HTR-8/SVneo (cell line): ENCODE data around the gene ERF.

Source experiments
- DNase-seq: peaks from one replicate; pipeline ENCODE4 v3.0.0; 2011; ENCODE audit warnings: low spot score, mixed read lengths; ENCODE audit not compliant: insufficient read length
- FAIRE-seq: peaks from 2 replicates; lab custom pipeline; 2011; peaks lifted over from hg19 to GRCh38; lab: Jason Lieb, UNC

ERF gene

GRCh38 chr19:42219812-42220750, 34.8 kb downstream of the ERF start, which contains the start of gene ZNF526:
Gene ZNF526 (plus strand): TSS chr19:42220312. CDS start chr19:42224404, 4,092 bp downstream.
- peak; percentile 99 for DNase-seq
- FAIRE-seq = peak; percentile 97

- peak; percentile 90 for FAIRE-seq
These were observed 37.1 kb downstream of the ERF start, which contains the start of gene DEDD2 for GRCh38 chr19:42217520-42218437. Gene DEDD2 (minus strand): TSS chr19:42217677. CDS start chr19:42217007, 670 bp downstream.

GRCh38 chr19:42216653-42217519, 38.0 kb downstream of the ERF start:
- peak; percentile 32 for DNase-seq

More at GRCh38 chr19:42217520-42218437, 37.1 kb downstream of the ERF start, which contains the start of gene DEDD2:
- peak; percentile 97 for DNase-seq

GRCh38 chr19:42214810-42215485, 40.0 kb downstream of the ERF start:
- DNase-seq (no peak), FAIRE-seq (no peak)

More at GRCh38 chr19:42216653-42217519, 38.0 kb downstream of the ERF start:
- FAIRE-seq = no peak

GRCh38 chr19:42212886-42213285, 42.0 kb downstream of the ERF start:
- FAIRE-seq = no peak

GRCh38 chr19:42208612-42209011, 46.3 kb downstream of the ERF start:
- no peak for FAIRE-seq
- no peak for DNase-seq

More at GRCh38 chr19:42212886-42213285, 42.0 kb downstream of the ERF start:
- no peak for DNase-seq

GRCh38 chr19:42207767-42208271, 47.1 kb downstream of the ERF start:
- peak; percentile 84 for DNase-seq
- peak; percentile 38 for FAIRE-seq

- peak; percentile 42 for FAIRE-seq
- no peak for DNase-seq
These were observed 47.8 kb downstream of the ERF start for GRCh38 chr19:42206871-42207755.

- FAIRE-seq (no peak), DNase-seq (no peak)
These were observed 50.3 kb downstream of the ERF start for GRCh38 chr19:42204664-42205063.

- DNase-seq (no peak), FAIRE-seq (no peak)
These were observed 51.2 kb downstream of the ERF start for GRCh38 chr19:42203700-42204099.

- no peak for FAIRE-seq
- DNase-seq = no peak
These were observed 52.5 kb downstream of the ERF start for GRCh38 chr19:42202290-42202880.

- DNase-seq (no peak), FAIRE-seq (no peak)
These were observed 53.2 kb downstream of the ERF start for GRCh38 chr19:42201489-42202289.

GRCh38 chr19:42200116-42200715, 54.7 kb downstream of the ERF start:
- DNase-seq (no peak), FAIRE-seq (no peak)

GRCh38 chr19:42199440-42200115, 55.4 kb downstream of the ERF start:
- DNase-seq = no peak
- no peak for FAIRE-seq

- DNase-seq (no peak), FAIRE-seq (no peak)
These were observed 56.1 kb downstream of the ERF start for GRCh38 chr19:42198676-42199439.
